HG03442 (cell line): ENCODE data around the gene BFSP2.
A peak's percentile ranks its signal among the peaks of the same experiment; 100 is the strongest.
"Not testable (repeated sequence)": the region's sequence is repeated elsewhere in the genome, so short reads cannot be mapped to it uniquely, and the experiment has no call there.

Experiments used
- ATAC-seq: cut with Tn5 transposase; IDR thresholded peaks from one replicate; pipeline ENCODE4 v1.9.1; 2021; ENCODE audit warnings: mild to moderate bottlenecking, moderate library complexity; ENCODE audit not compliant: unreplicated experiment

Gene BFSP2

GRCh38 chr3:133455281-133455680, 55.4 kb downstream of the BFSP2 start:
- no peak for ATAC-seq

- ATAC-seq, result no peak
Observed at GRCh38 chr3:133455960-133456359, 56.1 kb downstream of the BFSP2 start.

- no peak for ATAC-seq
Observed at GRCh38 chr3:133457025-133457424, 57.2 kb downstream of the BFSP2 start.

- ATAC-seq, result no peak
Observed at GRCh38 chr3:133457465-133458067, 57.7 kb downstream of the BFSP2 start.

GRCh38 chr3:133459400-133459799, 59.5 kb downstream of the BFSP2 start:
- no peak for ATAC-seq

- ATAC-seq, result no peak
Observed at GRCh38 chr3:133460809-133461208, 61.0 kb downstream of the BFSP2 start.

- no peak for ATAC-seq
Observed at GRCh38 chr3:133461291-133461690, 61.4 kb downstream of the BFSP2 start.

- ATAC-seq, result no peak
Observed at GRCh38 chr3:133463347-133463860, 63.5 kb downstream of the BFSP2 start.

GRCh38 chr3:133464573-133464972, 64.7 kb downstream of the BFSP2 start:
- no peak for ATAC-seq

GRCh38 chr3:133466531-133467386, 66.9 kb downstream of the BFSP2 start:
- no peak for ATAC-seq

GRCh38 chr3:133467780-133468179, 67.9 kb downstream of the BFSP2 start:
- ATAC-seq, result no peak

- ATAC-seq, result no peak
Observed at GRCh38 chr3:133468251-133468721, 68.4 kb downstream of the BFSP2 start.

GRCh38 chr3:133469140-133469731, 69.4 kb downstream of the BFSP2 start:
- ATAC-seq, result no peak

GRCh38 chr3:133472242-133472641, 72.4 kb downstream of the BFSP2 start:
- no peak for ATAC-seq

- ATAC-seq, result no peak
Observed at GRCh38 chr3:133472889-133473288, 73.0 kb downstream of the BFSP2 start.

- not testable (repeated sequence) for ATAC-seq
Observed at GRCh38 chr3:133473472-133474191, 73.8 kb downstream of the BFSP2 start.

- ATAC-seq, result no peak
Observed at GRCh38 chr3:133474251-133474801, 74.5 kb downstream of the BFSP2 start.

GRCh38 chr3:133474817-133475216, 75.0 kb downstream of the BFSP2 start:
- no peak for ATAC-seq

- ATAC-seq, result peak; percentile 80
Observed at GRCh38 chr3:133475245-133476010, 75.6 kb downstream of the BFSP2 start.

GRCh38 chr3:133476971-133477375, 77.1 kb downstream of the BFSP2 start:
- ATAC-seq, result no peak
